ENCODE results near the gene C4orf50.

Gene C4orf50

DNA sequence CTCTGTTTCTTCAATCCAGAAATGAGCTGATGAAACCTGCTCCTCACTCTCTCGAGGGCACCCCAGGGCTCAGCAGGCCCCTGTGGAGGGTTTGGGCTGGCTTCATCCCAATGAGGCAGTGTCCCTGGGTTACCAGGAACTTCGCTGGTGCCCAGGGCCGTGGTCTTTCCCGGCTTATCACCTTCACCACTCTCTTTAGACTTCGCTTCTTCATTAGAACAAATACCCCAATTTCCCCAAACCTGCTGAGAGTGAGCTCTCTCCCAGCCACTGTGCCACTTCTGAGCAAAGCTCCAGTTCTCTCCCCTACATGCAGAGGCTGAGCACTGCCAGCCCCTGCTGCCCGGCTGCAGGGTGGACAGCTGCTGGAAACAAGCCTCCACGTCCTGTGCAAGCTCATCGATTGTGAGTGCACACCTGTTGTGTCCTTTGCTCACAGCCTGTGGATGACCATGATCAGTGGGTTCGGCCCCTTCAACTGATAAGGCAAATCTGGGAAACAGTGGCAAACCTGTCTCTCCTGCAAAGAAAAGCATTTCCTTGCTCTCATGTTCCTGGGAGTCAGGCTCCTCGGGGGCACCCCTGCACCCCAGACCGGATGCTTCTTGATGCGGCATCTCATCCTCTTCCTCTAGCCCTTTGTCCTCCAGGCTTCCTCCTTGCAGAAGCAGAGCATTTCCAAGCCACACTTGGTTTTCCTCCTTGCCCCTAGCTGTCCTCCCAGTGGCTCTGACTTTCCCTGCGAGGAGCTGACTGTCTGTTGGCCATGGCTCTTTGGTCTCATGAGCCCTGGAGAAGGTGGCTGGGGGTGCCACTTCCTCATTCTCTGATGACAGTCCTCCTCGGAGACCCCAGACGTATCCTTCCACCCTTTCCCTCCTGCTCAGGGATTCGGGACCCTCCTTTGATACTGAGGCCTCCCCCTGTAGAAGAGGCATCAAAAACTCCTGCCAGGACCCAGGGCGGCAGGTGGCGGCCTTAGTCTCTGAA lies 28.7 kb downstream of the C4orf50 start:
- H3K4me1 ChIP-seq (ENCODE audit: insufficient read depth, low read length): no peaks in the 10 kb centered on the region
- no peak overlapping the region for H2AFZ ChIP-seq (ENCODE audit: low read depth, low read length)
- peaks cover 4% of the 10 kb centered on the region for H3K27me3 ChIP-seq (ENCODE audit: insufficient read depth, low read length, poor library complexity)
- H3K27ac ChIP-seq (ENCODE audit: low read length): no peak overlapping the region
- no peak overlapping the region for H3K4me2 ChIP-seq (ENCODE audit: insufficient read depth, low read length)
- H3K79me2 ChIP-seq (ENCODE audit: insufficient read depth, low read length): no peaks in the 10 kb centered on the region
- no peaks in the 10 kb centered on the region; the same call in 1 of the 2 replicates for H4K20me1 ChIP-seq (ENCODE audit: insufficient read depth, low read length)
- H3K36me3 ChIP-seq (ENCODE audit: insufficient read depth, low read length): no peaks in the 10 kb centered on the region
- ATAC-seq (ENCODE audit: insufficient read depth, low read depth): no peak
- no peak overlapping the region for H3K9ac ChIP-seq (ENCODE audit: low read depth, low read length)
- TF ChIP-seq, protein P1, sequence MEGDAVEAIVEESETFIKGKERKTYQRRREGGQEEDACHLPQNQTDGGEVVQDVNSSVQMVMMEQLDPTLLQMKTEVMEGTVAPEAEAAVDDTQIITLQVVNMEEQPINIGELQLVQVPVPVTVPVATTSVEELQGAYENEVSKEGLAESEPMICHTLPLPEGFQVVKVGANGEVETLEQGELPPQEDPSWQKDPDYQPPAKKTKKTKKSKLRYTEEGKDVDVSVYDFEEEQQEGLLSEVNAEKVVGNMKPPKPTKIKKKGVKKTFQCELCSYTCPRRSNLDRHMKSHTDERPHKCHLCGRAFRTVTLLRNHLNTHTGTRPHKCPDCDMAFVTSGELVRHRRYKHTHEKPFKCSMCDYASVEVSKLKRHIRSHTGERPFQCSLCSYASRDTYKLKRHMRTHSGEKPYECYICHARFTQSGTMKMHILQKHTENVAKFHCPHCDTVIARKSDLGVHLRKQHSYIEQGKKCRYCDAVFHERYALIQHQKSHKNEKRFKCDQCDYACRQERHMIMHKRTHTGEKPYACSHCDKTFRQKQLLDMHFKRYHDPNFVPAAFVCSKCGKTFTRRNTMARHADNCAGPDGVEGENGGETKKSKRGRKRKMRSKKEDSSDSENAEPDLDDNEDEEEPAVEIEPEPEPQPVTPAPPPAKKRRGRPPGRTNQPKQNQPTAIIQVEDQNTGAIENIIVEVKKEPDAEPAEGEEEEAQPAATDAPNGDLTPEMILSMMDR (IDR thresholded peaks at IDR 0.05; ENCODE audit: borderline replicate concordance, extremely low read depth, low read length, poor library complexity, severe bottlenecking): no peak
- TF ChIP-seq EZH2 (IDR thresholded peaks at IDR 0.05; ENCODE audit: borderline replicate concordance, low read depth, low read length, severe bottlenecking): no peak
- H3K4me3 ChIP-seq (ENCODE audit: low read depth in 1 of 2, low read length in 2 of 2): no peak overlapping the region
- DNase-seq: no peak
- H3K9me3 ChIP-seq (ENCODE audit: insufficient read depth, low read length, severe bottlenecking): no peaks in the 10 kb centered on the region

- H3K36me3 ChIP-seq (ENCODE audit: insufficient read depth, low read length): no peaks in the 10 kb centered on the region
- no peak overlapping the region for H2AFZ ChIP-seq (ENCODE audit: low read depth, low read length)
- no peak overlapping the region for H3K27ac ChIP-seq (ENCODE audit: low read length)
- H4K20me1 ChIP-seq (ENCODE audit: insufficient read depth, low read length): no peaks in the 10 kb centered on the region; the same call in 1 of the 2 replicates
- TF ChIP-seq EZH2 (IDR thresholded peaks at IDR 0.05; ENCODE audit: borderline replicate concordance, low read depth, low read length, severe bottlenecking): no peak
- TF ChIP-seq, protein P1 (IDR thresholded peaks at IDR 0.05; ENCODE audit: borderline replicate concordance, extremely low read depth, low read length, poor library complexity, severe bottlenecking): no peak
- no peak overlapping the region for H3K4me2 ChIP-seq (ENCODE audit: insufficient read depth, low read length)
- ATAC-seq (ENCODE audit: insufficient read depth, low read depth) (no peak), DNase-seq (no peak)
- peaks cover 4% of the 10 kb centered on the region for H3K27me3 ChIP-seq (ENCODE audit: insufficient read depth, low read length, poor library complexity)
- no peak overlapping the region for H3K4me3 ChIP-seq (ENCODE audit: low read depth in 1 of 2, low read length in 2 of 2)
- H3K79me2 ChIP-seq (ENCODE audit: insufficient read depth, low read length): no peaks in the 10 kb centered on the region
- H3K9me3 ChIP-seq (ENCODE audit: insufficient read depth, low read length, severe bottlenecking): no peaks in the 10 kb centered on the region
- H3K4me1 ChIP-seq (ENCODE audit: insufficient read depth, low read length): no peaks in the 10 kb centered on the region
- H3K9ac ChIP-seq (ENCODE audit: low read depth, low read length): no peak overlapping the region
Observed at GRCh38 chr4:5988086-5988845, 30.0 kb downstream of the C4orf50 start.

DNA sequence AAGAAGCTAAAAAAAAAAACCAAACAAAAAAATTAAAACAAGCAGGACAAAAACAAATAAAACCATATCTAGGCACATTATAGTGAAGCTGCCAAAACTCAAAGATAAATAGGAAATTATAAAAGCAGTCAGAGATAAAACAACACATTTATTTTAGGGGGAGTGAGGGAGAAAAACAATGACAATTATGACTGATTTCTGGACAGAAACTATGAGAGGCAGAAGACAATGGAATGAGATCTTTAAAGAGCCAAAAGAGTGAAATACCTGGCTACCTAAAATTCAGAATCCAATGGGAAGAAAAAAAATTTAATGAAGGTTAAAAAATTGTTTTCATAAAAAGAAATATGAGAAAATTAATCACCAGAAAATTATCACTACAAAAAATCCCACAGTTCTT lies 33.4 kb downstream of the C4orf50 start:
- no peak for TF ChIP-seq EZH2 (IDR thresholded peaks at IDR 0.05; ENCODE audit: borderline replicate concordance, low read depth, low read length, severe bottlenecking)
- TF ChIP-seq, protein P1 (IDR thresholded peaks at IDR 0.05; ENCODE audit: borderline replicate concordance, extremely low read depth, low read length, poor library complexity, severe bottlenecking): no peak
- Histone ChIP-seq H4K20me1 (ENCODE audit: insufficient read depth, low read length) (no peaks in the 10 kb centered on the region; the same call in 1 of the 2 replicates), H3K4me2 (ENCODE audit: insufficient read depth, low read length) (no peak overlapping the region), H3K9ac (ENCODE audit: low read depth, low read length) (no peak overlapping the region), H3K4me1 (ENCODE audit: insufficient read depth, low read length) (no peaks in the 10 kb centered on the region), H3K27me3 (ENCODE audit: insufficient read depth, low read length, poor library complexity) (peaks cover 4% of the 10 kb centered on the region), H3K4me3 (ENCODE audit: low read depth in 1 of 2, low read length in 2 of 2) (no peak overlapping the region), H3K9me3 (ENCODE audit: insufficient read depth, low read length, severe bottlenecking) (no peaks in the 10 kb centered on the region), H3K36me3 (ENCODE audit: insufficient read depth, low read length) (no peaks in the 10 kb centered on the region), H3K79me2 (ENCODE audit: insufficient read depth, low read length) (no peaks in the 10 kb centered on the region), H3K27ac (ENCODE audit: low read length) (no peak overlapping the region), H2AFZ (ENCODE audit: low read depth, low read length) (no peak overlapping the region)
- DNase-seq (no peak), ATAC-seq (ENCODE audit: insufficient read depth, low read depth) (no peak)

All from DND-41 (cell line).